ENCODE results near the gene MKS1.

DNA sequence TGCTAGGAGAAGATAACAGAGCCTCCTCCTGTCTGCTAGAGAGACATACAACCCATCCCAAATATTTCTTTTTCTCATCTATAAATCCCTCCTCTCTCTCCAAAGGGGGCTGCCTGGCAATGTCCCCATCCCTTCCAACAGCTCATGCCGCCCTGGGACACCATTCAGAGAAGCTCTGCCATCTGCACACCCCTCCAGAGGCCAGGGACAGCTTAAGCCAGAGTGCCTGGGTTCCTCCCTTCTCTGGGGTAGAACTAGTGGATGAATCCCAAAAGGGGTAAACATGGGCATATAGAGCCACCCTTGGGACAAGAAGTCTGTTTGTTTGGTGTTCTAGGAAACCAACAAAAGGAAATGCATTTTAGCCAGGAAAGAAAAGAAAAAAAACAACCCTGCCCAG is 16.8 kb upstream of the MKS1 start:
- TF ChIP-seq CTCF (IDR thresholded peaks at IDR 0.05) (no peak), POLR2A (IDR thresholded peaks at IDR 0.05) (no peak)
